Glutamatergic neuron (in vitro differentiated cells): ENCODE results near the gene RBM17. TPM values are rescaled to one million over a fixed set of nuclear protein-coding genes. Genes with fewer than 3 reads are reported as not detected.

Experiments
- DNase-seq: peaks from one replicate; pipeline ENCODE4 v3.0.0; 2022
- H3K27ac Mint-ChIP-seq: one replicate; pipeline ENCODE4 v1.8.0; 2020; ENCODE audit warnings: mild to moderate bottlenecking, mixed read lengths, inconsistent platforms; ENCODE audit not compliant: unreplicated experiment
- H3K27me3 Mint-ChIP-seq: one replicate; pipeline ENCODE4 v1.8.0; 2020; ENCODE audit warnings: mild to moderate bottlenecking, moderate library complexity, mixed read lengths, inconsistent platforms; ENCODE audit not compliant: unreplicated experiment
- H3K36me3 Mint-ChIP-seq: one replicate; pipeline ENCODE4 v1.8.0; 2020; ENCODE audit warnings: mild to moderate bottlenecking, mixed read lengths, inconsistent platforms; ENCODE audit not compliant: unreplicated experiment
- H3K4me1 Mint-ChIP-seq: one replicate; pipeline ENCODE4 v1.8.0; 2020; ENCODE audit warnings: mild to moderate bottlenecking, low read depth, mixed read lengths, inconsistent platforms; ENCODE audit not compliant: unreplicated experiment
- H3K4me3 Mint-ChIP-seq: one replicate; pipeline ENCODE4 v1.8.0; 2020; ENCODE audit warnings: mild to moderate bottlenecking, mixed read lengths, inconsistent platforms; ENCODE audit not compliant: unreplicated experiment
- H3K9me3 Mint-ChIP-seq: one replicate; pipeline ENCODE4 v1.8.0; 2020; ENCODE audit warnings: mild to moderate bottlenecking, moderate library complexity, mixed read lengths, inconsistent platforms; ENCODE audit not compliant: unreplicated experiment
- CTCF ChIP-seq: fragments of 200-600 bp; sonication (generic); IDR thresholded peaks from one replicate; pipeline ENCODE4 v1.5.0; 2021; ENCODE audit not compliant: partially characterized antibody, unreplicated experiment
- total RNA-seq: library from RNA; stranded (reverse); fragmentation: NEBNext Ultra II Directional; extraction: Animal tissue kit (Norgen Biotek cat#: 25700); gene quantifications from one replicate; pipeline ENCODE4 v1.2.1, GENCODE V29; 2021; ENCODE audit not compliant: unreplicated experiment

The RBM17 gene
- total RNA-seq, 1 donor from 2014 or later = 171 TPM

- Mint-ChIP-seq H3K9me3 (no peaks in the 10 kb centered on the region), H3K27me3 (peaks cover 3% of the 10 kb centered on the region), H3K4me3 (no peak overlapping the region), H3K27ac (no peak overlapping the region), H3K36me3 (no peaks in the 10 kb centered on the region), H3K4me1 (peaks cover 13% of the 10 kb centered on the region)
- no peak for DNase-seq
- no peak for TF ChIP-seq CTCF
Observed at GRCh38 chr10:6134099-6134823, 45.4 kb downstream of the RBM17 start.

GRCh38 chr10:6135039-6135438 is 46.2 kb downstream of the RBM17 start:
- Mint-ChIP-seq H3K9me3 (no peaks in the 10 kb centered on the region), H3K36me3 (no peaks in the 10 kb centered on the region), H3K4me1 (peaks cover 11% of the 10 kb centered on the region), H3K4me3 (no peak overlapping the region), H3K27me3 (peaks cover 3% of the 10 kb centered on the region), H3K27ac (no peak overlapping the region)
- no peak for TF ChIP-seq CTCF
- no peak for DNase-seq

- no peak for DNase-seq
- TF ChIP-seq CTCF = no peak
- no peak overlapping the region for H3K4me3 Mint-ChIP-seq
- H3K27ac Mint-ChIP-seq = no peak overlapping the region
- peaks cover 11% of the 10 kb centered on the region for H3K4me1 Mint-ChIP-seq
- H3K27me3 Mint-ChIP-seq = peaks cover 3% of the 10 kb centered on the region
- no peaks in the 10 kb centered on the region for H3K36me3 Mint-ChIP-seq
- H3K9me3 Mint-ChIP-seq = no peaks in the 10 kb centered on the region
Observed at GRCh38 chr10:6135589-6136168, 46.8 kb downstream of the RBM17 start.

- Mint-ChIP-seq H3K36me3 (no peaks in the 10 kb centered on the region), H3K27ac (no peak overlapping the region)
- TF ChIP-seq CTCF = no peak
Observed at GRCh38 chr10:6136215-6137201, 47.7 kb downstream of the RBM17 start.

More at GRCh38 chr10:6136215-6137201, 47.7 kb downstream of the RBM17 start:
- no peak for DNase-seq
- Mint-ChIP-seq H3K4me3 (no peak overlapping the region), H3K9me3 (no peaks in the 10 kb centered on the region), H3K27me3 (peaks cover 3% of the 10 kb centered on the region), H3K4me1 (peaks cover 16% of the 10 kb centered on the region)
